Kidney (tissue), 14 donors: ENCODE data around the gene GNAI1. TPM values are rescaled to one million over a fixed set of nuclear protein-coding genes. Genes with fewer than 3 reads are reported as not detected.

Experiments
- DNase-seq, 5 donors: peaks; one replicate each; pipeline ENCODE4 v3.0.0-alpha.2; 2013 to 2020
- FAIRE-seq: peaks from 2 replicates; lab custom pipeline; 2012; peaks lifted over from hg19 to GRCh38; lab: Jason Lieb, UNC
- H3K27ac ChIP-seq, 2 donors: one replicate each; pipeline ENCODE4 v1.7.0; 2013; ENCODE audit warnings: low read depth in 2 of 2, low read length in 2 of 2, inconsistent platforms in 1 of 2
- H3K27me3 ChIP-seq: one replicate; pipeline ENCODE4 v1.7.1; 2013; ENCODE audit warnings: low read length, inconsistent platforms; ENCODE audit not compliant: control insufficient read depth, insufficient read depth
- H3K36me3 ChIP-seq, 3 donors: one replicate each; pipeline versions ENCODE4 v1.7.0 to v1.7.1; 2013; ENCODE audit warnings: low read length in 3 of 3, control low read depth in 1 of 3, inconsistent platforms in 1 of 3; ENCODE audit not compliant: insufficient read depth in 3 of 3, control insufficient read depth in 2 of 3
- H3K4me1 ChIP-seq, 3 donors: one replicate each; pipeline versions ENCODE4 v1.7.0 to v1.7.1; 2013; ENCODE audit warnings: low read length in 3 of 3, inconsistent platforms in 1 of 3, low read depth in 1 of 3; ENCODE audit not compliant: control insufficient read depth in 2 of 3, insufficient read depth in 2 of 3
- H3K4me3 ChIP-seq, 3 donors: one replicate each; pipeline versions ENCODE4 v1.7.0 to v1.8.1; 2013; ENCODE audit warnings: low read length in 3 of 3, control low read depth in 1 of 3, inconsistent platforms in 1 of 3
- H3K9ac ChIP-seq, 3 donors: one replicate each; pipeline versions ENCODE4 v1.7.0 to v1.7.1; 2013; ENCODE audit warnings: low read length in 3 of 3, control low read depth in 1 of 3, inconsistent platforms in 1 of 3
- H3K9me3 ChIP-seq, 3 donors: one replicate each; pipeline versions ENCODE4 v1.7.0 to v1.7.1; 2013; ENCODE audit warnings: low read length in 3 of 3, control low read depth in 1 of 3, inconsistent platforms in 1 of 3; ENCODE audit not compliant: control insufficient read depth in 2 of 3, insufficient read depth in 1 of 3
- CTCF ChIP-seq: IDR thresholded peaks from 3 replicates; pipeline ENCODE4 v1.5.1; 2012; ENCODE audit warnings: mild to moderate bottlenecking, moderate library complexity, borderline replicate concordance; ENCODE audit not compliant: insufficient read depth; ENCODE audit errors: extremely low read depth
- intact Hi-C: fragments of 100-400 bp; cut with DNase I; formaldehyde crosslinking; loops from one replicate; pipeline ENCODE4 v1.11.1; 2022
- polyA plus RNA-seq: library from polyadenylated mRNA; stranded (reverse); fragments of 350-450 nt; fragmentation: Illumina TruSeq; extraction: RNeasy Lipid Tissue Mini Kit (QIAGEN cat#74804); gene quantifications from one replicate; pipeline ENCODE4 v1.2.3, GENCODE V29; 2014; ENCODE audit warnings: low read depth, low replicate concordance; ENCODE audit not compliant: insufficient read depth
- total RNA-seq: library from RNA; stranded (reverse); fragmentation: NEBNext Ultra II Directional; extraction: Animal tissue kit (Norgen Biotek cat#: 25700); gene quantifications from one replicate; pipeline ENCODE4 v1.2.1, GENCODE V29; 2021
- donor health status: control.
- donor health status: control.
- donor health status: control.
- donor health status: control.
- donor health status: control.
- donor health status: DM: yes; HTN: yes; CAD: no.
- donor health status: Normal renal cell carcinoma (clear cell type).

The GNAI1 gene
- total and polyA plus RNA-seq, 2 donors from 2014 or later = 41.9 to 105 TPM

- Histone ChIP-seq H3K36me3 (no peaks in the 10 kb centered on the region), H3K4me1 (peaks cover 2 to 18% (median 4%) of the 10 kb centered on the region in 3 donors), H3K27ac (no peak overlapping the region), H3K4me3 (no peak overlapping the region), H3K27me3 (no peaks in the 10 kb centered on the region), H3K9ac (no peak overlapping the region), H3K9me3 (no peaks in the 10 kb centered on the region)
- intact Hi-C loops = no loop called here
- DNase-seq (no peak), FAIRE-seq (no peak)
- TF ChIP-seq CTCF = no peak
Observed at GRCh38 chr7:80182630-80183276, 48.1 kb downstream of the GNAI1 start.

- intact Hi-C loops = no loop called here
- Histone ChIP-seq H3K9ac (no peak overlapping the region), H3K4me1 (peaks cover 2 to 18% (median 4%) of the 10 kb centered on the region in 3 donors), H3K27ac (no peak overlapping the region), H3K36me3 (no peaks in the 10 kb centered on the region), H3K4me3 (no peak overlapping the region), H3K9me3 (no peaks in the 10 kb centered on the region), H3K27me3 (no peaks in the 10 kb centered on the region)
- DNase-seq (no peak), FAIRE-seq (no peak)
- TF ChIP-seq CTCF = no peak
Observed at GRCh38 chr7:80183351-80183750, 48.7 kb downstream of the GNAI1 start.

- DNase-seq (no peak), FAIRE-seq (no peak)
- Histone ChIP-seq H3K27me3 (no peaks in the 10 kb centered on the region), H3K4me3 (no peak overlapping the region), H3K9me3 (no peaks in the 10 kb centered on the region), H3K9ac (no peak overlapping the region), H3K27ac (no peak overlapping the region), H3K36me3 (no peaks in the 10 kb centered on the region), H3K4me1 (peaks cover 2 to 18% (median 4%) of the 10 kb centered on the region in 3 donors)
- intact Hi-C loops = no loop called here
- no peak for TF ChIP-seq CTCF
Observed at GRCh38 chr7:80183900-80184685, 49.5 kb downstream of the GNAI1 start.
